Measurements from ENCODE around the gene MAN1A2.

Gene MAN1A2

GRCh38 chr1:117565076-117565556 lies 197.9 kb downstream of the MAN1A2 start:
- H3K4me2 ChIP-seq (ENCODE audit: low read depth, low read length), result no peak overlapping the region
- no peak overlapping the region for H3K4me3 ChIP-seq (ENCODE audit: low read length)
- H3K27me3 ChIP-seq (replicated peaks; ENCODE audit: insufficient read depth, low read length), result no peaks in the 10 kb centered on the region
- no peaks in the 10 kb centered on the region for H3K79me2 ChIP-seq (ENCODE audit: low read length)
- no peak for DNase-seq
- H3K4me1 ChIP-seq (ENCODE audit: low read length), result no peaks in the 10 kb centered on the region
- H4K20me1 ChIP-seq (ENCODE audit: insufficient read depth, low read length), result no peaks in the 10 kb centered on the region
- no peaks in the 10 kb centered on the region for H3K36me3 ChIP-seq (replicated peaks; ENCODE audit: insufficient read depth, low read length)
- H3K9me2 ChIP-seq (replicated peaks; ENCODE audit: insufficient read depth, low read length), result no peaks in the 10 kb centered on the region
- no peak overlapping the region for H2AFZ ChIP-seq (ENCODE audit: low read length)
- H3K27ac ChIP-seq (ENCODE audit: low read length), result no peak overlapping the region
- TF ChIP-seq, protein P1, sequence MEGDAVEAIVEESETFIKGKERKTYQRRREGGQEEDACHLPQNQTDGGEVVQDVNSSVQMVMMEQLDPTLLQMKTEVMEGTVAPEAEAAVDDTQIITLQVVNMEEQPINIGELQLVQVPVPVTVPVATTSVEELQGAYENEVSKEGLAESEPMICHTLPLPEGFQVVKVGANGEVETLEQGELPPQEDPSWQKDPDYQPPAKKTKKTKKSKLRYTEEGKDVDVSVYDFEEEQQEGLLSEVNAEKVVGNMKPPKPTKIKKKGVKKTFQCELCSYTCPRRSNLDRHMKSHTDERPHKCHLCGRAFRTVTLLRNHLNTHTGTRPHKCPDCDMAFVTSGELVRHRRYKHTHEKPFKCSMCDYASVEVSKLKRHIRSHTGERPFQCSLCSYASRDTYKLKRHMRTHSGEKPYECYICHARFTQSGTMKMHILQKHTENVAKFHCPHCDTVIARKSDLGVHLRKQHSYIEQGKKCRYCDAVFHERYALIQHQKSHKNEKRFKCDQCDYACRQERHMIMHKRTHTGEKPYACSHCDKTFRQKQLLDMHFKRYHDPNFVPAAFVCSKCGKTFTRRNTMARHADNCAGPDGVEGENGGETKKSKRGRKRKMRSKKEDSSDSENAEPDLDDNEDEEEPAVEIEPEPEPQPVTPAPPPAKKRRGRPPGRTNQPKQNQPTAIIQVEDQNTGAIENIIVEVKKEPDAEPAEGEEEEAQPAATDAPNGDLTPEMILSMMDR (IDR thresholded peaks at IDR 0.05; ENCODE audit: low read length), result no peak
- no peak for TF ChIP-seq EZH2phosphoT487 (IDR thresholded peaks at IDR 0.05; ENCODE audit: low read length)
- TF ChIP-seq EZH2 (optimal IDR thresholded peaks at IDR 0.05; ENCODE audit: low read depth, low read length), result no peak
- no peaks in the 10 kb centered on the region for H3F3A ChIP-seq (ENCODE audit: insufficient read depth, low read length)
- no peaks in the 10 kb centered on the region for H3K9me3 ChIP-seq (replicated peaks; ENCODE audit: insufficient read depth, low read length)
- no peak overlapping the region for H3K9ac ChIP-seq (ENCODE audit: low read length)

DNA sequence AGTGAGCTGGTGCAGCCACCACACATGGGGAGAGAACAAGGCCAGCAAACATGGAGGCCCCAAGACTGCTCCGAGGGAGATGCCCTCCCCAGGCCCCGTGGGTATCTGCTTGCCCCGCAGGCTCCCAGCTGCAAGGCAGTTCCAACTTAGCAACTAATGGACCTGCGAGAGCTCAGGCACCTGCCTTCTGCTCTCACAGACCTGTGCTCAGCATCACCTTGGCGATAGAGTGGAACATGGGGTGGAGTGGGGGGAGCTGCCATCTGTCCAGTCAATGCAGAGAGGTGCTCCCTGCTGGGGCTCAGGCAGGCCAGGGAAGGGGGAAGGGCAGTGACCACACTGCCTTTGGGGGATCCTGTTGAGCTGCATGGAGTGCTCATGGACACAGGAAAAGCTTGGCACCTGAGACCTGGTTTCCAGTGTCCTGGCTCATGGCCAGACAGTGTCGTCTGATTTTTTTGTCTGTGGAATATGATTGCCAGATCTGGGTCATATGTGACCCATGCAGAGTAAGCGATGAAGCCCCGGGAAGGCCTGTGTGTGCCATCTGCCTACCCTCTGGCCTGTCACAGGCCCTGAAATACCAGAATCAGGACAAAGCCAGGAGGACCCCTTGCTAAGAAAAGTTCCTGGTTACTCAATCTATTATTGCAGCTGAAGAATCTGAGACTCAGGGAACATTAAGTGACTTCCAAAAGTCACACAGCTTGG lies 198.7 kb downstream of the MAN1A2 start:
- Histone ChIP-seq H2AFZ (ENCODE audit: low read length) (no peak overlapping the region), H3K9me2 (replicated peaks; ENCODE audit: insufficient read depth, low read length) (no peaks in the 10 kb centered on the region), H3K4me2 (ENCODE audit: low read depth, low read length) (no peak overlapping the region), H3F3A (ENCODE audit: insufficient read depth, low read length) (no peaks in the 10 kb centered on the region), H3K4me3 (ENCODE audit: low read length) (no peak overlapping the region), H3K9ac (ENCODE audit: low read length) (no peak overlapping the region), H3K9me3 (replicated peaks; ENCODE audit: insufficient read depth, low read length) (no peaks in the 10 kb centered on the region), H3K36me3 (replicated peaks; ENCODE audit: insufficient read depth, low read length) (no peaks in the 10 kb centered on the region), H3K27ac (ENCODE audit: low read length) (no peak overlapping the region), H3K4me1 (ENCODE audit: low read length) (0 out of 2 replicates have a peak, but pooled peaks cover 4% of the 10 kb centered on the region), H3K27me3 (replicated peaks; ENCODE audit: insufficient read depth, low read length) (no peaks in the 10 kb centered on the region), H3K79me2 (ENCODE audit: low read length) (no peaks in the 10 kb centered on the region), H4K20me1 (ENCODE audit: insufficient read depth, low read length) (no peaks in the 10 kb centered on the region)
- TF ChIP-seq, protein P1 (IDR thresholded peaks at IDR 0.05; ENCODE audit: low read length), result no peak
- TF ChIP-seq EZH2phosphoT487 (IDR thresholded peaks at IDR 0.05; ENCODE audit: low read length) (no peak), EZH2 (optimal IDR thresholded peaks at IDR 0.05; ENCODE audit: low read depth, low read length) (no peak)
- DNase-seq, result no peak

DNA sequence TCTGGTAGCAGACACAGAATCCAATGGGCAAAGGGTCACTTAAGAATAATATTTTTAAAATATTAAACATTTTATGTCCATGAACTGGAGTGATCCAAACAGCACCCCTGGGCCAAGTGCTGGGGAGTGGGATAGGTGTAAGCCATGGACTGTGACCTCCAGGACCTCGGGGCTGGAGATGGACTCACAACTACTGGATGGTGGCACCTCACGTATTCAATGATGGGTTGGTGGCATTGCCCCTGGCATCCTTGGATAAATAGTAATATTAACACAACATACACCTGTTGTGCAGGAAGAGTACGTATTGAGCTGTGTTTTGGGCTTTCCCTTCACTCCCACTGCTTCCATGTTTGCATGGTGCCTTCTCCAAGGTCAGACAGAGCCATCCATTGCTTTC lies 199.3 kb downstream of the MAN1A2 start:
- Histone ChIP-seq H3K27ac (ENCODE audit: low read length) (no peak overlapping the region), H3K9me2 (replicated peaks; ENCODE audit: insufficient read depth, low read length) (no peaks in the 10 kb centered on the region), H3K9me3 (replicated peaks; ENCODE audit: insufficient read depth, low read length) (no peaks in the 10 kb centered on the region), H3K4me3 (ENCODE audit: low read length) (no peak overlapping the region), H3K4me1 (ENCODE audit: low read length) (0 out of 2 replicates have a peak, but pooled peaks cover 9% of the 10 kb centered on the region), H3K79me2 (ENCODE audit: low read length) (no peaks in the 10 kb centered on the region), H3K9ac (ENCODE audit: low read length) (no peak overlapping the region), H3K4me2 (ENCODE audit: low read depth, low read length) (no peak overlapping the region), H3F3A (ENCODE audit: insufficient read depth, low read length) (no peaks in the 10 kb centered on the region), H3K36me3 (replicated peaks; ENCODE audit: insufficient read depth, low read length) (no peaks in the 10 kb centered on the region), H4K20me1 (ENCODE audit: insufficient read depth, low read length) (no peaks in the 10 kb centered on the region), H3K27me3 (replicated peaks; ENCODE audit: insufficient read depth, low read length) (no peaks in the 10 kb centered on the region), H2AFZ (ENCODE audit: low read length) (no peak overlapping the region)
- no peak for TF ChIP-seq EZH2 (optimal IDR thresholded peaks at IDR 0.05; ENCODE audit: low read depth, low read length)
- TF ChIP-seq EZH2phosphoT487 (IDR thresholded peaks at IDR 0.05; ENCODE audit: low read length), result no peak
- TF ChIP-seq, protein P1 (IDR thresholded peaks at IDR 0.05; ENCODE audit: low read length), result no peak
- DNase-seq, result no peak

All from MM.1S (cell line).